Large intestine (tissue), 3 donors: Measurements from ENCODE around the gene GPRC5C. TPM values are rescaled to one million over a fixed set of nuclear protein-coding genes. Genes with fewer than 3 reads are reported as not detected.

Experiments
- DNase-seq, 2 donors: peaks; one replicate each; pipeline versions ENCODE4 v3.0.0 to v3.0.0-alpha.2; 2013
- H3K27ac ChIP-seq: one replicate; pipeline ENCODE4 v1.5.1; 2013; ENCODE audit warnings: low read length
- H3K27me3 ChIP-seq: 2 replicates; pipeline ENCODE4 v1.6.1; 2013; ENCODE audit warnings: low read length; ENCODE audit not compliant: control insufficient read depth, insufficient read depth
- H3K36me3 ChIP-seq: 2 replicates; pipeline ENCODE4 v1.6.1; 2013; ENCODE audit warnings: low read length; ENCODE audit not compliant: control insufficient read depth, insufficient read depth
- H3K4me1 ChIP-seq: one replicate; pipeline ENCODE4 v1.6.1; 2013; ENCODE audit warnings: low read length; ENCODE audit not compliant: control insufficient read depth, insufficient read depth
- H3K4me3 ChIP-seq: one replicate; pipeline ENCODE4 v1.5.1; 2013; ENCODE audit warnings: low read length
- H3K9me3 ChIP-seq: one replicate; pipeline ENCODE4 v1.6.1; 2013; ENCODE audit warnings: mild to moderate bottlenecking, low read depth, low read length, moderate library complexity; ENCODE audit not compliant: control insufficient read depth
- WGBS: methylation state at CpG from one replicate; pipeline ENCODE4 v1.1.5; 2013; ENCODE audit warnings: low lambda C conversion rate; ENCODE audit not compliant: insufficient coverage; 5-methylcytosine and 5-hydroxymethylcytosine counted together
- polyA plus RNA-seq: library from polyadenylated mRNA; unstranded; fragments of 120-200 nt; gene quantifications from one replicate; pipeline ENCODE4 v1.2.1, GENCODE V29; 2013

The GPRC5C gene
- polyA plus RNA-seq, 1 donor, result 38.8 TPM

GRCh38 chr17:74390680-74391653 is 40.9 kb upstream of the GPRC5C start:
- no peak overlapping the region for H3K27ac ChIP-seq
- H3K4me3 ChIP-seq, result no peak overlapping the region
- peaks cover 10% of the 10 kb centered on the region for H3K4me1 ChIP-seq
- no peaks in the 10 kb centered on the region for H3K9me3 ChIP-seq
- H3K36me3 ChIP-seq, result no peaks in the 10 kb centered on the region
- H3K27me3 ChIP-seq, result no peaks in the 10 kb centered on the region
- DNase-seq, result no peak
- no CpG with 5 or more reads among the region's 11 CpGs for WGBS

DNA sequence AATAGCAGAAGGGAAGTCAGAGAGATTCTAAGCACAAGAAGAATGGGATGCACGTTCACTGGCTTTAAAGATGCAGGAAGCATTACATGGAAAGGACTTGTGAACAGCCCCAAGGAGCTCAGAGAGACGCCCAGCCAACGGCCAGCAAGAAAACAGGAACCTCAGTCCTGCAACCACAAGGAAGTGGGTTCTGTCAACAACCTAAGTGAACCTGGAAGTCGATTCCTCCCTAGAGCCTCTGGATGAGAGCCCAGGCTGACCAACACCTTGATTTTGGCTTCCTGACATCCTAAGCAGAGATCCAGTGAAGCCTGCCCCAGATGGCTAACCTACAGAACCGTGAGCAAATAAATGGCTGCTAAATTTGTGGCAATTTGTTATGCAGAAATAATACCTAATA is 40.1 kb upstream of the GPRC5C start:
- H3K4me3 ChIP-seq, result no peak overlapping the region

GRCh38 chr17:74392848-74393247 is 39.0 kb upstream of the GPRC5C start:
- Histone ChIP-seq H3K27me3 (no peaks in the 10 kb centered on the region), H3K4me1 (no peaks in the 10 kb centered on the region), H3K4me3 (no peak overlapping the region), H3K9me3 (no peaks in the 10 kb centered on the region), H3K36me3 (no peaks in the 10 kb centered on the region), H3K27ac (no peak overlapping the region)
- WGBS, result no CpG with 5 or more reads among the region's 5 CpGs
- no peak for DNase-seq

More for the DNA sequence above, 40.1 kb upstream of the GPRC5C start:
- no peaks in the 10 kb centered on the region for H3K27me3 ChIP-seq
- H3K36me3 ChIP-seq, result no peaks in the 10 kb centered on the region
- H3K4me1 ChIP-seq, result peaks cover 5% of the 10 kb centered on the region
- H3K9me3 ChIP-seq, result no peaks in the 10 kb centered on the region
- H3K27ac ChIP-seq, result no peak overlapping the region
- DNase-seq, result no peak
- WGBS, result no CpG with 5 or more reads among the region's 5 CpGs

- H3K27me3 ChIP-seq, result no peaks in the 10 kb centered on the region
- no peak overlapping the region for H3K27ac ChIP-seq
- DNase-seq, result no peak
- no peaks in the 10 kb centered on the region for H3K36me3 ChIP-seq
- H3K4me3 ChIP-seq, result no peak overlapping the region
- no peaks in the 10 kb centered on the region for H3K4me1 ChIP-seq
- no peaks in the 10 kb centered on the region for H3K9me3 ChIP-seq
- 83% methylated on average over 1 of the region's 6 CpGs for WGBS
Measured at GRCh38 chr17:74393346-74393942, 38.4 kb upstream of the GPRC5C start.

DNA sequence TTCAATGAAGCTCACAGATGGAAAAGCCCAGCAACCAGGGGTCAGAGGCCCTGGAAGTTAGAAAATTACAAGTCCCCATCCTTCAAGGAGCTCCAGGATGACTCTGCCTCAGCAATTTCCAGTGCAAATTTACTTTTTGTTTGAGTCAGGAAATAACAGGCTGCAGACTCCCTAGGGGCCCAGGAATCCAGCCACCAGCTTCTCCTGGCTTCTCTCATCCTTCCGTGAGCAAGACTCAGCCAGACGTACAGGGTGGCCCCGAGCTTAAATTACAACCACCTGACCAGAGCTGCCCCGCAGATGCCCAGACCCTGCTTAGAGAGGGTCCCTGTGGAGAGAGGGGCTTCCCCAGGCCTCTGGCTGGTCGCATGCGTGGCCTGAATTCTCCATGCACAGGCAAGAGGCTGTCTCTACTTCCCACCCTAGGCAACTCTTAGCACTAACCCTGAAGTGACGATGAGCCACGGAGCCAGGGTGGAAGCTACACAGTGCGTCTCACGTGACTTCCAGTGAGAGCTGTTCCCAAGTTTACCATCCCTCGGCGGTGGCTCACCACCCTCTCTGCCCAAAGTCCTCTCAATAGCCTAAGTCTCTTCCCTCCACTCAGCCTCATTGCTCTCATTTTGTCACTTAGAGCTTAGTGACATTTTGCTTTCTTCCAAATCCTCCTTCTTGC is 37.5 kb upstream of the GPRC5C start:
- no peak overlapping the region for H3K4me3 ChIP-seq
- H3K4me1 ChIP-seq, result no peaks in the 10 kb centered on the region
- no peaks in the 10 kb centered on the region for H3K9me3 ChIP-seq
- H3K27ac ChIP-seq, result no peak overlapping the region
- no peak for DNase-seq
- WGBS, result no CpG with 5 or more reads among the region's 12 CpGs
- no peaks in the 10 kb centered on the region for H3K27me3 ChIP-seq
- H3K36me3 ChIP-seq, result no peaks in the 10 kb centered on the region

DNA sequence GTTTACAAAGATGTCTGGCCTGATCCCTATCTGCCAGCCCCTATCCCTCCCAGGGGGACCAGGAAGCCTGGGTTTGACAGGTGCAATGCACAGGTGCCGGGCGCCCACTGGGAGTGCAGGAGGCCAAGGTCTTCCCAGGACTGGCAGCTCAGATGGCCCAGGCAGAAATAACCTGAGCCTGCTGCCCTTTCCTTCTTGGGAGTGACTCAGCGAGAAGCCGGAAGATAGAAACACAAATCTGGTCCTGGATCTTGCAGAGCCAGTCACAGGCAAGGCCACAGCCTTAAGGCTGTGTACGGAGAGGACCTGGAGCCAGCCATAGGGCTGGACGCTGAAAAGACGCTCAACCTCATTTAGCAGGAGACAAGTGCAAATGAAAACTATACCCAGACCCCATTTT is 36.9 kb upstream of the GPRC5C start:
- no peak for DNase-seq
- WGBS, result no CpG with 5 or more reads among the region's 7 CpGs
- Histone ChIP-seq H3K4me1 (no peaks in the 10 kb centered on the region), H3K36me3 (no peaks in the 10 kb centered on the region), H3K27ac (no peak overlapping the region), H3K4me3 (no peak overlapping the region), H3K27me3 (no peaks in the 10 kb centered on the region), H3K9me3 (no peaks in the 10 kb centered on the region)

GRCh38 chr17:74396567-74396966 is 35.3 kb upstream of the GPRC5C start:
- H3K27me3 ChIP-seq, result no peaks in the 10 kb centered on the region
- H3K4me1 ChIP-seq, result no peaks in the 10 kb centered on the region
- H3K4me3 ChIP-seq, result no peak overlapping the region
- H3K9me3 ChIP-seq, result no peaks in the 10 kb centered on the region
- no peak overlapping the region for H3K27ac ChIP-seq
- no peak for DNase-seq
- no peaks in the 10 kb centered on the region for H3K36me3 ChIP-seq
- 80% methylated on average over 1 of the region's 4 CpGs for WGBS

DNA sequence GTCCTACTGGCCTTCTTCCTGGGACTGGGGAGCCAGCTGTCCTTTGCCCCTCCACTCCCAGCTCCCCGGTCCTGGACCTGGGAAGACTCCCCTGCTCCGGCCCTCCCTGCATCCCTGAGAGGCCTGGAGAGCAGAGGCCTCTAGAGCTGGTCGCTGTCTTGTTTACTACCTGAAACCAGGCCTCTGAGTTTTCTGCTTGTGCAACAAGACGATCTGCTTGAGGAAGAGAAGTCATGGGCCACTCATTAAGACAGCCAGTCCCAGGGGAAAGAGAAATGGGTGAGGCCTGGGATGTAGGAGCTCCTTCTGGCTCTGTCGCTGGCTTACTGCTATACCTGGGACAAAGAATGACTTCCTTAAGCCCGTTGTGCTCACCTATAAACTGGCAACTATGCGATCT is 29.8 kb upstream of the GPRC5C start:
- WGBS, result no CpG with 5 or more reads among the region's 7 CpGs
- DNase-seq, result peak; percentile 48 to 70
- H3K27me3 ChIP-seq, result peaks cover 9% of the 10 kb centered on the region

GRCh38 chr17:74403512-74404137 is 28.3 kb upstream of the GPRC5C start:
- Histone ChIP-seq H3K9me3 (no peaks in the 10 kb centered on the region), H3K4me1 (no peaks in the 10 kb centered on the region), H3K27me3 (peaks cover 9% of the 10 kb centered on the region), H3K27ac (no peak overlapping the region), H3K36me3 (no peaks in the 10 kb centered on the region), H3K4me3 (no peak overlapping the region)
- DNase-seq, result no peak
- no CpG with 5 or more reads among the region's 12 CpGs for WGBS

More for the DNA sequence above, 29.8 kb upstream of the GPRC5C start:
- no peaks in the 10 kb centered on the region for H3K4me1 ChIP-seq
- H3K4me3 ChIP-seq, result no peak overlapping the region
- no peaks in the 10 kb centered on the region for H3K9me3 ChIP-seq
- no peaks in the 10 kb centered on the region for H3K36me3 ChIP-seq
- H3K27ac ChIP-seq, result peak overlapping the region; percentile 7

- peaks cover 9% of the 10 kb centered on the region for H3K27me3 ChIP-seq
- no peak overlapping the region for H3K4me3 ChIP-seq
- no peak for DNase-seq
- H3K9me3 ChIP-seq, result no peaks in the 10 kb centered on the region
- H3K36me3 ChIP-seq, result no peaks in the 10 kb centered on the region
- no peak overlapping the region for H3K27ac ChIP-seq
- no peaks in the 10 kb centered on the region for H3K4me1 ChIP-seq
- no CpG with 5 or more reads among the region's 7 CpGs for WGBS
Measured at GRCh38 chr17:74404218-74404617, 27.7 kb upstream of the GPRC5C start.
